ENCODE results near the gene MYL11. TPM values are rescaled to one million over a fixed set of nuclear protein-coding genes. Genes with fewer than 3 reads are reported as not detected.

The MYL11 gene
- polyA plus RNA-seq, 1 donor (not counting 4 experiments of a cell fraction or from before 2014, with no cell fraction given) = not detected

DNA sequence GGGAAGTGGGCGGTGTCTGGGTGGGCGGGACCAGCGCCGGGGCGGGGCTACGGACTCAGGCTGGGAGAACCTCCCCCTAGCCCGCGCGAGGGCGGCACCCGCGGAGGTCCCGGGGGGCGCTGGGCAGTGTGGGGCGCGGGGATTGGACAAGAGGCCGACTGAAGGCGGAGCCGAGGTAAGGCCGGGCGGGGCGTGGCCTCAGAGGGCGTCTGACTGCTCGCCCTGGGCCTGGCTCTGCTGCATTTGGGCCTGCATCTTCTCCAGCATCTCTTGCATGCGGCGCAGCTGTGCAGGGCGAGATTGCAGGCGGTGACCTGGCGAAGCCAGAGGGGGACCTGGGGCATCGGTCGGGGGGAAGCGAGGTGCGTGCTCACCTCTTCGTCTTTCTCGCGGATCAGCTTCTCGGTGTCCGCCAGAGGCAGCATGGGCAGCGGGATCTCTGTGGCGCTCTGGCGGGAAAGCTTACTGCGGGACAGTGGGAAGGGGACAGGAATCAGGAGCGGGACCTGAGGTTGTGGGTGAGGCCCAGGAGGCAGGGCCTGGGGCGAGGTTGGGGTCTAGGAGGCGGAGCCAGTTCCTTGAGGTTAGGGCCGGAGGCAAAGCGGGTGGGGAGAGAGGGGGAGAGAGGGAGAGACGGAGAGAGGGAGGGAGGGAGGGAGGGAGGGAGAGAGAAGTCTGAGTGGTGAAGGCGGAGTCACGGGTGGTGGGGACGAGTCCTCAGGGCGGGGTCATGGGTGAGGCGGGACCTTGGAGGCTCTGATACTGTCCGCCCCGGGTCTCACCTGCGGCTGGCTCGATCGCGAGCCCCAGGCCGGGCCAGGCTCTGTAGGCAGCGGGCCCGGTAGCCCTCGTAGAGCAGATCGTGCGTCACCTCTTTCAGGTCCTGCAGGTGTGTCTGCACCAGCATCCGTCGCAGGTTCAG is 3.9 kb downstream of the MYL11 start:
- peak overlapping the region; percentile 89 for H3K9ac ChIP-seq (ENCODE audit: control insufficient read depth, extremely low read depth, insufficient read depth, low read length)
- TF ChIP-seq EZH2 (IDR thresholded peaks at IDR 0.05; ENCODE audit: low read length) = no peak
- TF ChIP-seq, protein P1, sequence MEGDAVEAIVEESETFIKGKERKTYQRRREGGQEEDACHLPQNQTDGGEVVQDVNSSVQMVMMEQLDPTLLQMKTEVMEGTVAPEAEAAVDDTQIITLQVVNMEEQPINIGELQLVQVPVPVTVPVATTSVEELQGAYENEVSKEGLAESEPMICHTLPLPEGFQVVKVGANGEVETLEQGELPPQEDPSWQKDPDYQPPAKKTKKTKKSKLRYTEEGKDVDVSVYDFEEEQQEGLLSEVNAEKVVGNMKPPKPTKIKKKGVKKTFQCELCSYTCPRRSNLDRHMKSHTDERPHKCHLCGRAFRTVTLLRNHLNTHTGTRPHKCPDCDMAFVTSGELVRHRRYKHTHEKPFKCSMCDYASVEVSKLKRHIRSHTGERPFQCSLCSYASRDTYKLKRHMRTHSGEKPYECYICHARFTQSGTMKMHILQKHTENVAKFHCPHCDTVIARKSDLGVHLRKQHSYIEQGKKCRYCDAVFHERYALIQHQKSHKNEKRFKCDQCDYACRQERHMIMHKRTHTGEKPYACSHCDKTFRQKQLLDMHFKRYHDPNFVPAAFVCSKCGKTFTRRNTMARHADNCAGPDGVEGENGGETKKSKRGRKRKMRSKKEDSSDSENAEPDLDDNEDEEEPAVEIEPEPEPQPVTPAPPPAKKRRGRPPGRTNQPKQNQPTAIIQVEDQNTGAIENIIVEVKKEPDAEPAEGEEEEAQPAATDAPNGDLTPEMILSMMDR (optimal IDR thresholded peaks at IDR 0.05 in 1 of 3, IDR thresholded peaks at IDR 0.05 in 1 of 3, conservative IDR thresholded peaks at IDR 0.05 in 1 of 3; ENCODE audit: extremely low read depth in 1 of 3, insufficient read depth in 2 of 3, low read length in 3 of 3) = peak in 2 of 3 experiments; percentile 27 to 28
- FAIRE-seq (peak; percentile 44), DNase-seq (ENCODE audit: low read depth, low spot score) (no peak)
- peak overlapping the region; percentile 71 for H3K4me2 ChIP-seq (ENCODE audit: control insufficient read depth, extremely low read depth, insufficient read depth, low read depth, low read length)
- H3K4me1 ChIP-seq (ENCODE audit: control insufficient read depth, extremely low read depth, insufficient read depth, low read length) = peaks cover 9% of the 10 kb centered on the region
- H3K9me1 ChIP-seq (ENCODE audit: control insufficient read depth, extremely low read depth, insufficient read depth, low read length) = no peaks in the 10 kb centered on the region
- H3K27me3 ChIP-seq (ENCODE audit: control insufficient read depth, extremely low read depth, insufficient read depth, low read length) = no peaks in the 10 kb centered on the region
- H4K20me1 ChIP-seq (ENCODE audit: control insufficient read depth, extremely low read depth, insufficient read depth, low read length) = no peaks in the 10 kb centered on the region
- dilution Hi-C loops (cut with MboI; ENCODE audit: extremely low pct_ligation_motif_present, low sequenced_read_pairs) = no loop called here
- H3K4me3 ChIP-seq (ENCODE audit: control insufficient read depth in 2 of 3, extremely low read depth in 1 of 3, insufficient read depth in 2 of 3, low read depth in 1 of 3, low read length in 3 of 3) = peak overlapping the region; percentile 42 to 81 (median 77)
- peaks cover 0 to 2% of the 10 kb centered on the region in 2 experiments for H3K36me3 ChIP-seq (ENCODE audit: control insufficient read depth in 2 of 2, extremely low read depth in 1 of 2, insufficient read depth in 2 of 2, low read length in 2 of 2)
- H3K27ac ChIP-seq (ENCODE audit: control insufficient read depth, insufficient read depth, low read length) = peak overlapping the region; percentile 90
- no peaks in the 10 kb centered on the region for H3K9me3 ChIP-seq (ENCODE audit: control insufficient read depth, low read depth, low read length)
- peak overlapping the region; percentile 92 for H2AFZ ChIP-seq (ENCODE audit: control insufficient read depth, low read length)
- no peaks in the 10 kb centered on the region for H3K79me2 ChIP-seq (ENCODE audit: control insufficient read depth, insufficient read depth, low read length)

DNA sequence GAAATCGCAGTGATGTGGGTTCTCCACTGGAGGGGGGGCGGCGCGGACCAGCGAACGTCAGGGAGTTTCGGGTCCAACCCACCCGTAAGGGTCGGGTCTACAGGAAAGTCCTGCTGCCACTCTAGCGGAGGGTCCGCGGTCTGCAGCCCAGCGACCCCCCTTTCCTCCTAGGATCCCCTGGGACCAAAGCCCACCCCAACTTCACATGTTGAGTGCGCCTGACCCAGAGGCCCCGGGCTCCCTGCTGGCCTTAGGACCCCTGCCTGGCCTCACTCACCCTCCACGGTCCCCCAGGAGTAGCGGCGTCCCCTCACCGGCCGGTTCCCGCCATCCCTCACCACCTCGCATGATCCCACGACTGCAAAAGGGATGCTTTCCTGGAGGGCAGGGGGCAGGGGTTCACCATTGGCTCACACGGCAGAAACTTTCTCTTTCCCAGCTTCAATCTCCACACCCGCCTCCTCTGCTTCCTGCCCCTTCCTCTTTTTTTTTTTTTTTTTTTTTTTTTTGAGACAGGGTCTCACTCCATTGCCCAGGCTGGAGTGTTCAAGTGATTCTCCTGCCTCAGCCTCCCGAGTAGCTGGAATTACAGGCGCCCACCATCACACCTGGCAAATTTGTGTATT is 4.7 kb downstream of the MYL11 start:
- H3K9ac ChIP-seq (ENCODE audit: control insufficient read depth, extremely low read depth, insufficient read depth, low read length) = peak overlapping the region; percentile 89

More for the DNA sequence above, 4.7 kb downstream of the MYL11 start:
- peaks cover 0 to 2% of the 10 kb centered on the region in 2 experiments for H3K36me3 ChIP-seq (ENCODE audit: control insufficient read depth in 2 of 2, extremely low read depth in 1 of 2, insufficient read depth in 2 of 2, low read length in 2 of 2)
- no peaks in the 10 kb centered on the region for H3K79me2 ChIP-seq (ENCODE audit: control insufficient read depth, insufficient read depth, low read length)
- H4K20me1 ChIP-seq (ENCODE audit: control insufficient read depth, extremely low read depth, insufficient read depth, low read length) = no peaks in the 10 kb centered on the region
- no peaks in the 10 kb centered on the region for H3K9me1 ChIP-seq (ENCODE audit: control insufficient read depth, extremely low read depth, insufficient read depth, low read length)
- H3K27ac ChIP-seq (ENCODE audit: control insufficient read depth, insufficient read depth, low read length) = peak overlapping the region; percentile 67
- no peak for FAIRE-seq
- DNase-seq (ENCODE audit: low read depth, low spot score) = no peak
- peaks cover 9% of the 10 kb centered on the region for H3K4me1 ChIP-seq (ENCODE audit: control insufficient read depth, extremely low read depth, insufficient read depth, low read length)
- dilution Hi-C loops (cut with MboI; ENCODE audit: extremely low pct_ligation_motif_present, low sequenced_read_pairs) = no loop called here
- TF ChIP-seq, protein P1 (optimal IDR thresholded peaks at IDR 0.05 in 1 of 3, IDR thresholded peaks at IDR 0.05 in 1 of 3, conservative IDR thresholded peaks at IDR 0.05 in 1 of 3; ENCODE audit: extremely low read depth in 1 of 3, insufficient read depth in 2 of 3, low read length in 3 of 3) = no peak
- no peak for TF ChIP-seq EZH2 (IDR thresholded peaks at IDR 0.05; ENCODE audit: low read length)
- no peaks in the 10 kb centered on the region for H3K27me3 ChIP-seq (ENCODE audit: control insufficient read depth, extremely low read depth, insufficient read depth, low read length)
- peak overlapping the region; percentile 22 to 81 (median 49) for H3K4me3 ChIP-seq (ENCODE audit: control insufficient read depth in 2 of 3, extremely low read depth in 1 of 3, insufficient read depth in 2 of 3, low read depth in 1 of 3, low read length in 3 of 3)
- H3K4me2 ChIP-seq (ENCODE audit: control insufficient read depth, extremely low read depth, insufficient read depth, low read depth, low read length) = peak overlapping the region; percentile 71
- no peaks in the 10 kb centered on the region for H3K9me3 ChIP-seq (ENCODE audit: control insufficient read depth, low read depth, low read length)
- peak overlapping the region; percentile 92 for H2AFZ ChIP-seq (ENCODE audit: control insufficient read depth, low read length)
